GM19025 (cell line): ENCODE measurements around the gene NEMP1.
A peak's percentile ranks its signal among the peaks of the same experiment; 100 is the strongest.
"Not testable (repeated sequence)": the region's sequence is repeated elsewhere in the genome, so short reads cannot be mapped to it uniquely, and the experiment has no call there.

Experiments
- ATAC-seq: cut with Tn5 transposase; IDR thresholded peaks from one replicate; pipeline ENCODE4 v1.9.1; 2021; ENCODE audit warnings: mild to moderate bottlenecking, low read depth, moderate library complexity; ENCODE audit not compliant: unreplicated experiment

NEMP1 gene

GRCh38 chr12:57037264-57037663 is 41.3 kb downstream of the NEMP1 start:
- no peak for ATAC-seq

GRCh38 chr12:57033431-57033830 is 45.2 kb downstream of the NEMP1 start:
- ATAC-seq, result no peak

- ATAC-seq, result no peak
Observed at GRCh38 chr12:57031789-57032188, 46.8 kb downstream of the NEMP1 start.

- no peak for ATAC-seq
Observed at GRCh38 chr12:57031138-57031725, 47.4 kb downstream of the NEMP1 start.

GRCh38 chr12:57029457-57029856 is 49.1 kb downstream of the NEMP1 start:
- ATAC-seq, result no peak

- ATAC-seq, result no peak
Observed at GRCh38 chr12:57027805-57028153, 50.8 kb downstream of the NEMP1 start.

- ATAC-seq, result no peak
Observed at GRCh38 chr12:57027011-57027804, 51.4 kb downstream of the NEMP1 start.

- ATAC-seq, result no peak
Observed at GRCh38 chr12:57025196-57025595, 53.4 kb downstream of the NEMP1 start.

GRCh38 chr12:57022324-57022723 is 56.3 kb downstream of the NEMP1 start:
- ATAC-seq, result not testable (repeated sequence)

- no peak for ATAC-seq
Observed at GRCh38 chr12:57019983-57020719, 58.4 kb downstream of the NEMP1 start.

- no peak for ATAC-seq
Observed at GRCh38 chr12:57018906-57019305, 59.7 kb downstream of the NEMP1 start.

GRCh38 chr12:57018353-57018752 is 60.2 kb downstream of the NEMP1 start:
- not testable (repeated sequence) for ATAC-seq

GRCh38 chr12:57016348-57016747 is 62.2 kb downstream of the NEMP1 start, which contains the start of gene TAC3:
Gene TAC3, minus strand, starts transcription at chr12:57016529. Its CDS starts 732 bp downstream, at chr12:57015797.
- no peak for ATAC-seq

- ATAC-seq, result peak; percentile 70
Observed at GRCh38 chr12:57012600-57013465, 65.8 kb downstream of the NEMP1 start.

- ATAC-seq, result peak; percentile 46
Observed at GRCh38 chr12:57011438-57012424, 66.9 kb downstream of the NEMP1 start.

GRCh38 chr12:57010627-57011247 is 67.9 kb downstream of the NEMP1 start:
- ATAC-seq, result no peak

GRCh38 chr12:57009949-57010626 is 68.5 kb downstream of the NEMP1 start:
- no peak for ATAC-seq

- ATAC-seq, result no peak
Observed at GRCh38 chr12:57008178-57008577, 70.4 kb downstream of the NEMP1 start.
